ENCODE data around the gene TRIM69.

TRIM69 gene

DNA sequence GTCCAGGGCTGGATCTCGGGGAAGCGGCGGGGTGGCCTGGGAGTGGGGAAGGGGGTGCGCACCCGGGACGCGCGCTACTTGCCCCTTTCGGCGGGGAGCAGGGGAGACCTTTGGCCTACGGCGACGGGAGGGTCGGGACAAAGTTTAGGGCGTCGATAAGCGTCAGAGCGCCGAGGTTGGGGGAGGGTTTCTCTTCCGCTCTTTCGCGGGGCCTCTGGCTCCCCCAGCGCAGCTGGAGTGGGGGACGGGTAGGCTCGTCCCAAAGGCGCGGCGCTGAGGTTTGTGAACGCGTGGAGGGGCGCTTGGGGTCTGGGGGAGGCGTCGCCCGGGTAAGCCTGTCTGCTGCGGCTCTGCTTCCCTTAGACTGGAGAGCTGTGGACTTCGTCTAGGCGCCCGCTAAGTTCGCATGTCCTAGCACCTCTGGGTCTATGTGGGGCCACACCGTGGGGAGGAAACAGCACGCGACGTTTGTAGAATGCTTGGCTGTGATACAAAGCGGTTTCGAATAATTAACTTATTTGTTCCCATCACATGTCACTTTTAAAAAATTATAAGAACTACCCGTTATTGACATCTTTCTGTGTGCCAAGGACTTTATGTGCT, 24.5 kb upstream of the TRIM69 start:
- Histone ChIP-seq H3K79me2 (ENCODE audit: insufficient read depth, low read length) (peaks cover 66% of the 10 kb centered on the region), H3K36me3 (ENCODE audit: insufficient read depth, low read length) (peaks cover 26% of the 10 kb centered on the region), H3K9me3 (ENCODE audit: insufficient read depth, low read depth, low read length) (no peaks in the 10 kb centered on the region), H3K4me2 (ENCODE audit: low read depth, low read length, poor library complexity, severe bottlenecking) (peak overlapping the region; percentile 98), H3F3A (ENCODE audit: low read depth) (peaks cover 4% of the 10 kb centered on the region; the same call in 1 of the 2 replicates), H4K20me1 (ENCODE audit: insufficient read depth, low read length, poor library complexity, severe bottlenecking) (peaks cover 55% of the 10 kb centered on the region), H3K4me3 (ENCODE audit: low read length, poor library complexity, severe bottlenecking) (peak overlapping the region; percentile 83), H3K9me2 (replicated peaks; ENCODE audit: low read depth, low read length) (no peaks in the 10 kb centered on the region), H3K27me3 (ENCODE audit: insufficient read depth, low read length, poor library complexity, severe bottlenecking) (peaks cover 10% of the 10 kb centered on the region), H2AFZ (ENCODE audit: low read length) (no peak overlapping the region), H3K9ac (ENCODE audit: low read depth, low read length, poor library complexity, severe bottlenecking) (peak overlapping the region; percentile 98), H3K4me1 (ENCODE audit: insufficient read depth, low read length, poor library complexity, severe bottlenecking) (peaks cover 51% of the 10 kb centered on the region)
- TF ChIP-seq CTCF (conservative IDR thresholded peaks at IDR 0.05; ENCODE audit: low read length): no peak
- TF ChIP-seq EZH2phosphoT487 (IDR thresholded peaks at IDR 0.05; ENCODE audit: borderline replicate concordance): no peak

GRCh38 chr15:44712346-44713005, 23.9 kb upstream of the TRIM69 start:
- no peaks in the 10 kb centered on the region for H3K9me2 ChIP-seq (replicated peaks; ENCODE audit: low read depth, low read length)
- H3K9ac ChIP-seq (ENCODE audit: low read depth, low read length, poor library complexity, severe bottlenecking): peak overlapping the region; percentile 98
- no peak overlapping the region for H2AFZ ChIP-seq (ENCODE audit: low read length)
- H3K4me1 ChIP-seq (ENCODE audit: insufficient read depth, low read length, poor library complexity, severe bottlenecking): peaks cover 51% of the 10 kb centered on the region
- no peaks in the 10 kb centered on the region for H3K9me3 ChIP-seq (ENCODE audit: insufficient read depth, low read depth, low read length)
- TF ChIP-seq EZH2phosphoT487 (IDR thresholded peaks at IDR 0.05; ENCODE audit: borderline replicate concordance) (no peak), CTCF (conservative IDR thresholded peaks at IDR 0.05; ENCODE audit: low read length) (no peak)
- H3K36me3 ChIP-seq (ENCODE audit: insufficient read depth, low read length): peaks cover 32% of the 10 kb centered on the region
- H3K4me3 ChIP-seq (ENCODE audit: low read length, poor library complexity, severe bottlenecking): peak overlapping the region; percentile 83
- H3K4me2 ChIP-seq (ENCODE audit: low read depth, low read length, poor library complexity, severe bottlenecking): peak overlapping the region; percentile 98
- peaks cover 72% of the 10 kb centered on the region for H3K79me2 ChIP-seq (ENCODE audit: insufficient read depth, low read length)
- H3F3A ChIP-seq (ENCODE audit: low read depth): peaks cover 9% of the 10 kb centered on the region; the same call in 1 of the 2 replicates
- H3K27me3 ChIP-seq (ENCODE audit: insufficient read depth, low read length, poor library complexity, severe bottlenecking): peaks cover 10% of the 10 kb centered on the region
- H4K20me1 ChIP-seq (ENCODE audit: insufficient read depth, low read length, poor library complexity, severe bottlenecking): peaks cover 61% of the 10 kb centered on the region

DNA sequence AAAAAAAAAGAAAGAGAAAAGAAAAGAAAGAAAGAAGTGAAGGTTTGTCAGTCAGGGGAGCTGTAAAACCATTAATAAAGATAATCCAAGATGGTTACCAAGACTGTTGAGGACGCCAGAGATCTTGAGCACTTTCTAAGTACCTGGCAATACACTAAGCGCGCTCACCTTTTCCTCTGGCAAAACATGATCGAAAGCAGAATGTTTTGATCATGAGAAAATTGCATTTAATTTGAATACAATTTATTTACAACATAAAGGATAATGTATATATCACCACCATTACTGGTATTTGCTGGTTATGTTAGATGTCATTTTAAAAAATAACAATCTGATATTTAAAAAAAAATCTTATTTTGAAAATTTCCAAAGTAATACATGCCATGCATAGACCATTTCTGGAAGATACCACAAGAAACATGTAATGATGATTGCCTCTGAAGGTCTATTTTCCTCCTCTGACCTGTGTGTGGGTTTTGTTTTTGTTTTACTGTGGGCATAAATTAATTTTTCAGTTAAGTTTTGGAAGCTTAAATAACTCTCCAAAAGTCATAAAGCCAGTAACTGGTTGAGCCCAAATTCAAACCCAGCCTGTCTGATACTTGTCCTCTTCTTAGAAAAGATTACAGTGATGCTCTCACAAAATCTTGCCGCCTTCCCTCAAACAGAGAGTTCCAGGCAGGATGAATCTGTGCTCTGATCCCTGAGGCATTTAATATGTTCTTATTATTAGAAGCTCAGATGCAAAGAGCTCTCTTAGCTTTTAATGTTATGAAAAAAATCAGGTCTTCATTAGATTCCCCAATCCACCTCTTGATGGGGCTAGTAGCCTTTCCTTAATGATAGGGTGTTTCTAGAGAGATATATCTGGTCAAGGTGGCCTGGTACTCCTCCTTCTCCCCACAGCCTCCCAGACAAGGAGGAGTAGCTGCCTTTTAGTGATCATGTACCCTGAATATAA, 23.0 kb upstream of the TRIM69 start:
- H3K4me2 ChIP-seq (ENCODE audit: low read depth, low read length, poor library complexity, severe bottlenecking): peak overlapping the region; percentile 98
- no peaks in the 10 kb centered on the region for H3K9me3 ChIP-seq (ENCODE audit: insufficient read depth, low read depth, low read length)
- H3K9ac ChIP-seq (ENCODE audit: low read depth, low read length, poor library complexity, severe bottlenecking): peak overlapping the region; percentile 98
- H3K27me3 ChIP-seq (ENCODE audit: insufficient read depth, low read length, poor library complexity, severe bottlenecking): peaks cover 10% of the 10 kb centered on the region
- H3F3A ChIP-seq (ENCODE audit: low read depth): peaks cover 17% of the 10 kb centered on the region
- H3K79me2 ChIP-seq (ENCODE audit: insufficient read depth, low read length): peaks cover 79% of the 10 kb centered on the region
- H4K20me1 ChIP-seq (ENCODE audit: insufficient read depth, low read length, poor library complexity, severe bottlenecking): peaks cover 69% of the 10 kb centered on the region
- peak overlapping the region; percentile 83 for H3K4me3 ChIP-seq (ENCODE audit: low read length, poor library complexity, severe bottlenecking)
- H2AFZ ChIP-seq (ENCODE audit: low read length): no peak overlapping the region
- TF ChIP-seq EZH2phosphoT487 (IDR thresholded peaks at IDR 0.05; ENCODE audit: borderline replicate concordance) (no peak), CTCF (conservative IDR thresholded peaks at IDR 0.05; ENCODE audit: low read length) (peak; percentile 63)
- no peaks in the 10 kb centered on the region for H3K9me2 ChIP-seq (replicated peaks; ENCODE audit: low read depth, low read length)
- H3K4me1 ChIP-seq (ENCODE audit: insufficient read depth, low read length, poor library complexity, severe bottlenecking): peaks cover 51% of the 10 kb centered on the region
- H3K36me3 ChIP-seq (ENCODE audit: insufficient read depth, low read length): peaks cover 41% of the 10 kb centered on the region

All from Loucy (cell line).